ENCODE measurements around the gene WRAP73. TPM values are rescaled to one million over a fixed set of nuclear protein-coding genes. Genes with fewer than 3 reads are reported as not detected.

The WRAP73 gene
- total RNA-seq, 4 donors from 2014 or later = 12.9 to 25.9 (median 15.7) TPM

DNA sequence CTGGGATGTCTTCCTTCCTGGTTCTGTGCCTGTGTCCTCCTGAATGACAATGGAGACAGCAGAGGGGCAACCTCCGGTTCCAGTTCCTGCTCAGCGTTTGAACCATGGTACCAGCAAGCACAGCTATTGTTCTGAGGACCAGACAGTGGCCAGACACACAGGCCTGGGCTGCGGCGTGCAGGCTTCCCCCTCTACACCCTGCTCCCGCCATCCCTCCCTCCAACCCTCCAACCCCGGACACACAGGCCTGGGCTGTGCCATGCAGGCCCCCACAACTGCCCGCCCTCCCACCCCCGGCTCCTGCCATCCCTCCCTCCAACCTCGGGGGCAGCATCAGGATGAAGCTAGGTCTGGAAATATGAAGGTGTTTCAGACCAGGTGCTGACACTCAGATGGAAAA, 33.0 kb downstream of the WRAP73 start:
- 83% methylated on average over 8 of the region's 9 CpGs for WGBS
- Histone ChIP-seq H3K9me3 (no peaks in the 10 kb centered on the region), H3K4me3 (no peak overlapping the region), H3K4me1 (peaks cover 2 to 22% (median 17%) of the 10 kb centered on the region in 4 donors), H3K27me3 (peaks cover 0 to 32% (median 2%) of the 10 kb centered on the region in 4 donors), H3K27ac (replicated peaks in 1 of 4) (no peak overlapping the region), H3K36me3 (no peaks in the 10 kb centered on the region)
- DNase-seq (ENCODE audit: extremely low spot score) = no peak
- intact Hi-C loops (cut with DNase I) = loop anchor here (5.0 kb wide), 1 partner anchor 50 kb away; no protein-coding TSS in a partner anchor
- TF ChIP-seq, protein P1, sequence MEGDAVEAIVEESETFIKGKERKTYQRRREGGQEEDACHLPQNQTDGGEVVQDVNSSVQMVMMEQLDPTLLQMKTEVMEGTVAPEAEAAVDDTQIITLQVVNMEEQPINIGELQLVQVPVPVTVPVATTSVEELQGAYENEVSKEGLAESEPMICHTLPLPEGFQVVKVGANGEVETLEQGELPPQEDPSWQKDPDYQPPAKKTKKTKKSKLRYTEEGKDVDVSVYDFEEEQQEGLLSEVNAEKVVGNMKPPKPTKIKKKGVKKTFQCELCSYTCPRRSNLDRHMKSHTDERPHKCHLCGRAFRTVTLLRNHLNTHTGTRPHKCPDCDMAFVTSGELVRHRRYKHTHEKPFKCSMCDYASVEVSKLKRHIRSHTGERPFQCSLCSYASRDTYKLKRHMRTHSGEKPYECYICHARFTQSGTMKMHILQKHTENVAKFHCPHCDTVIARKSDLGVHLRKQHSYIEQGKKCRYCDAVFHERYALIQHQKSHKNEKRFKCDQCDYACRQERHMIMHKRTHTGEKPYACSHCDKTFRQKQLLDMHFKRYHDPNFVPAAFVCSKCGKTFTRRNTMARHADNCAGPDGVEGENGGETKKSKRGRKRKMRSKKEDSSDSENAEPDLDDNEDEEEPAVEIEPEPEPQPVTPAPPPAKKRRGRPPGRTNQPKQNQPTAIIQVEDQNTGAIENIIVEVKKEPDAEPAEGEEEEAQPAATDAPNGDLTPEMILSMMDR (IDR thresholded peaks at IDR 0.05) = no peak

DNA sequence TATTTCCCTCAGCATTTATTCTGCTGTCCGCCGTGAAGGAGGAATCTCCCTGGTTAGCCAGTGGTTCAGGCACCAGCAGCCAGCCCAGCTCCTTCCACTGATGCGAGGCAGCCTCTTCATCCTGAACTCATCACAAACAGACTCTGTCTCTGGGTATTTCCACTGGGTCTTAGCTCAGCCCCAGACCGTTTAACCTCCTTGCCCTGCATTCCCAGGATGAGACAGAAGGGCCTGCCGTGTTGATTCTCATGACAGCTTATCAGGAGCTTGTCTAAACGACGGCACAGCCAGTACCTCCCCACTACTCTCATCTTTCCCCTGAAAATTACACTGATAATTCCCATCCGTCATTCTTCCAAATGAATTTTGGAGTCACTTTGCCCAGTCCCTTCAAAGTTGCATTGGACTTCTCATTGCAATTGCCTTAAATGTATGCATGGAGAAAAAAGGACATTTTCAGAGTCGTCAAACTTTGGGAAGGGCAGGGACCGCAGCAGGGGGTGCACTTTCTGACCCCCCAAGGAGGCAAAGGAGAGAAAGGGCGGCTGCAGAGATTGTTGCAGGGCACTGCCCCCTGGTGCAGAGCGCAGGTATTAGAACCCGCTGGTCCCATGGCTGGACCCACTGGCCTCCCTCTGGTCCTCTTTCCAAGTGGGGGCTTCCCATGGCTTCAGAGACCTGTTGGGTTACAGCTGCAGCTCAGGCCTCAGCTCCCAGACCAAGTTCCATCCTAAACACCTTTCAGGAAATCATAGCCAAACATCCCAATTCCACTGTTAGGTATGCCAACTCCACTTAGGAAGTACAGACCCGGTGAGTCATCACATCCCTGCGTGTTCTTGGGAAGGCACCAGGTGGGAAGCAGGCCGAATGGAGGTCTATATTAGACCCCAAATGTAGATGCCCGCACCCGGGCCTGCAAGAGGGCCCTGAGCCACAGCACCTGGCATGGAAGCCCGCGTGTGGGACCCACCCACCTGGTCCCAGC, 34.9 kb downstream of the WRAP73 start:
- Histone ChIP-seq H3K4me1 (peaks cover 19 to 32% (median 30%) of the 10 kb centered on the region in 4 donors), H3K9me3 (no peaks in the 10 kb centered on the region), H3K27ac (replicated peaks in 1 of 4) (no peak overlapping the region), H3K27me3 (peaks cover 0 to 50% (median 16%) of the 10 kb centered on the region in 4 donors), H3K4me3 (no peak overlapping the region), H3K36me3 (no peaks in the 10 kb centered on the region)
- intact Hi-C loops (cut with DNase I) = loop anchor here (5.0 kb wide), 1 partner anchor 48 kb away; no protein-coding TSS in a partner anchor
- no peak for DNase-seq (ENCODE audit: extremely low spot score)
- TF ChIP-seq POLR2A (IDR thresholded peaks at IDR 0.05; ENCODE audit: low read depth) (no peak), EP300 (IDR thresholded peaks at IDR 0.05) (no peak)
- TF ChIP-seq, protein P1 (IDR thresholded peaks at IDR 0.05) = peak; percentile 26 to 47 (median 39)
- 62% methylated on average over 15 of the region's 20 CpGs for WGBS

DNA sequence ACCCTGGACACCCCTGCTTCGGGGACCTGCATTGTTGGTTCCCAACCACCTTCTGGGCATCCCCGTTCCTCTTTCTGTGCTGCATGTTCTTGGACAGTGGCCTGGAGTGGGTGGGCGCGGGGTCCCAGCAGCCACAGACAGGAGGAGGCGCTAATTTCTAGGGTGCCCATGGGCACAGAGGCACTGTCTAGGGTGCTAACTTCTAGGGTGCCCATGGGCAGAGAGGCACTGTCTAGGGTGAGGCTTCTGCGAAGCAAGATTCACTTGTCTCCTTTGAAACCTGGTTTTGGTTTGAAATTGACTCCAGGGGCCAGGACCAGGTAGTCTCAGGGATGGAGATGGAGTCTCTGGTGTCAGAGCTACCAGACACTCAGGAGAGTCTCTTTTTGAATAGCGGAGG, 37.8 kb downstream of the WRAP73 start:
- H3K9me3 ChIP-seq = no peaks in the 10 kb centered on the region
- H3K4me1 ChIP-seq = peaks cover 19 to 27% (median 24%) of the 10 kb centered on the region in 4 donors
- no peaks in the 10 kb centered on the region for H3K36me3 ChIP-seq
- H3K4me3 ChIP-seq = peak overlapping the region; percentile 47 to 61 (median 49)
- no peak overlapping the region for H3K27ac ChIP-seq (replicated peaks in 1 of 4)
- WGBS = 78% methylated on average over 5 of the region's 7 CpGs
- TF ChIP-seq, protein P1 (IDR thresholded peaks at IDR 0.05) = no peak
- intact Hi-C loops (cut with DNase I) = no loop called here
- peaks cover 0 to 79% (median 26%) of the 10 kb centered on the region in 4 donors for H3K27me3 ChIP-seq
- no peak for DNase-seq (ENCODE audit: extremely low spot score)

DNA sequence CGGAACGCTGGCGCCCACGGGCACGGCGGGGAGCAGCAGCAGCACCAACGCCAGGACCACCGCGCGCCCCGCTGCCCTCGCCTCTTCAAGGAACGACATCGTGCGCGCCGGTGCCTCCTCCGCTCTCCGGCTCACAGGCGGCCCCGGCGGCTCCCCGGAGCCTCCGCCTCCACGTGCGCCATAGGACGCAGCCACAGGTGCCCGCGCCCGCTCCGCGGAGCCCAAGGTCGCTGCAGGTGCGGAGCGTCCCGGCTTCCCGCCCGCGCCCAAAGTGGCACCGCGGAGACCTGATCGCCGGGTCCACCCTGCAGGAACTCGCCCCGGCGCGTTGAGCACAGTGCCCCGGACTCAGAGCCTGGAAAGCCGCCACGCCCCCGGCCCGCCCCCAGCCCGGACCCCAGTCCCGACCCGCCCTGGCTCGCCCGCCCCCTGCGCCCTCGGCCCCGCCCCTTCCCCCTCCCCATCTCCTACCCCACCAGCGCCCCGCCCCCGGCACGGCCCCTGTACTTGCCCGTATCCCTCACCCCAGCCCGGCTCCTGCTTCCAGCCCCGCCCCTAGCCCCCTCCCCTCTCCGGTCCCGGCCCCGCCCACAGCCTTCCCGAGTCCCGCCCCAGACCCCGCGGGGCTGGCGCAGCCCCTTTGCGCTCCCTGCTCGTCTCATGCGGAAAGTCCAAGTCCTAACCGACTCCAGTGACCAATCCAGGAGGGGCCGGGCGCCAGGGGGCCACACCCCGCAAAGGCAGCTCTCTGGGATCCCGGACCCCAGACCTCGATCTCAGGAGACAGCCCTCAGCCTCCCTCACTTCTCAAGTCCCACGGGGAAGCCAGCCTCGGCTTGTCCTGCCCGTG, 38.5 kb downstream of the WRAP73 start, which contains the start of gene MEGF6:
MEGF6 (minus strand) TSS at position 339 of the 850 bp plus-strand sequence; CDS start at position 99, 240 bp downstream.
- Histone ChIP-seq H3K36me3 (no peaks in the 10 kb centered on the region), H3K4me3 (peak within 1 kb of the TSS; percentile 47 to 61 (median 49)), H3K4me1 (peaks cover 19 to 27% (median 24%) of the 10 kb centered on the region in 4 donors), H3K27me3 (peaks cover 0 to 80% (median 26%) of the 10 kb centered on the region in 4 donors), H3K9me3 (no peaks in the 10 kb centered on the region), H3K27ac (replicated peaks in 1 of 4) (no peak within 1 kb of the TSS)
- 1% methylated on average over 19 of the region's 87 CpGs for WGBS
- intact Hi-C loops (cut with DNase I) = no loop called here
- DNase-seq (ENCODE audit: extremely low spot score) = no peak
- TF ChIP-seq, protein P1 (IDR thresholded peaks at IDR 0.05) = no peak
- TF ChIP-seq POLR2AphosphoS5 (IDR thresholded peaks at IDR 0.05) = no peak
- TF ChIP-seq EP300 (IDR thresholded peaks at IDR 0.05) = no peak
- TF ChIP-seq POLR2A (IDR thresholded peaks at IDR 0.05; ENCODE audit: low read depth) = no peak
